ENCODE results near the gene TMSB4X. TPM values are rescaled to one million over a fixed set of nuclear protein-coding genes. Genes with fewer than 3 reads are reported as not detected.
"Not testable (repeated sequence)": the region's sequence is repeated elsewhere in the genome, so short reads cannot be mapped to it uniquely, and the experiment has no call there.

TMSB4X gene
- total RNA-seq, 1 experiment from 2014 or later: 1,095 TPM

DNA sequence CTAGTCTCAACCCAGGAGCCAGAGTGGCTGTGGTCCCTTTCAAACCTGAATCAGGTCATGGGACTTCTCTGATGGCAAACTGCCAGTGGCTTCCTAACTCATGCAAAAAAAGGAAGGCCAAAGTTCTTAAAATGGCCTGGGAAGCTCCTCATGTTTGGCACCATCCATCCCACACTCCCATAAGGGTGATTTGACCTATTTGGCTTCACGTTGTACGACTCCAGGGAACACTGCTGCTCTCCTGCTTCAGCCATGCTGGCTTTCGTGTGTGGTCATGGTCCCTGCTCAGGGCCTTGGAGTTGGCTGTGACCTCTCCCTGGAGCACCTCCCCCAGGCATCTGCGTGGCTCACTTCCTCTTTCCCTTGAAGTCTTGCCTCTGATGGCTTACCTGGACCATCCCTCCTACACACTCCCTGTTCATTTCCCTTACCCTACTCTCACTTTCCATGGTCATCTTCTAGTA is 12.8 kb upstream of the TMSB4X start:
- no peaks in the 10 kb centered on the region for H3K36me3 Mint-ChIP-seq (ENCODE audit: insufficient read depth, unreplicated experiment)
- POLR2A ChIA-PET: no interaction called here

DNA sequence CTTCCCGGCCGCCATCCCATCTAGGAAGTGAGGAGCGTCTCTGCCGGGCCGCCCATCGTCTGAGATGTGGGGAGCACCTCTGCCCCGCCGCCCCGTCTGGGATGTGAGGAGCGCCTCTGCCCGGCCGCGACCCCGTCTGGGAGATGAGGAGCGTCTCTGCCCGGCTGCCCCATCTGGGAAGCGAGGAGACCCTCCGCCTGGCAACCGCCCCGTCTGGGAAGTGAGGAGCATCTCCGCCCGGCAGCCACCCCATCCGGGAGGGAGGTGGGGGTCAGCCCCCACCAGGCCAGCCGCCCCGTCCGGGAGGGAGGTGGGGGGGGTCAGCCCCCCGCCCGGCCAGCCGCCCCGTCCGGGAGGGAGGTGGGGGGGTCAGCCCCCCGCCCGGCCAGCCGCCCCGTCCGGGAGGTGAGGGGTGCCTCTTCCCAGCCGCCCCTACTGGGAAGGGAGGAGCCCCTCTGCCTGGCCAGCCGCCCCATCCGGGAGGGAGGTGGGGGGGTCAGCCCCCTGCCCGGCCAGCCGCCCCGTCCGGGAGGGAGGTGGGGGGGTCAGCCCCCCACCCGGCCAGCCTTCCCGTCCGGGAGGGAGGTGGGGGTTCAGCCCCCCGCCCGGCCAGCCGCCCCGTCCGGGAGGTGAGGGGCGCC is 11.6 kb upstream of the TMSB4X start:
- H3K4me3 Mint-ChIP-seq (ENCODE audit: unreplicated experiment); H3K4me3 ChIP-seq (ENCODE audit: low read depth, low read length); H3K27ac Mint-ChIP-seq (ENCODE audit: unreplicated experiment); H3K4me1 Mint-ChIP-seq (ENCODE audit: low read depth, unreplicated experiment); H3K9me3 ChIP-seq; H3K36me3 Mint-ChIP-seq (ENCODE audit: insufficient read depth, unreplicated experiment); H3K9me3 Mint-ChIP-seq (ENCODE audit: unreplicated experiment); BruUV-seq (replicated peaks); H3K27me3 ChIP-seq (replicated peaks; ENCODE audit: control insufficient read depth, insufficient read depth, low read length); H3K27me3 Mint-ChIP-seq (ENCODE audit: insufficient read depth, unreplicated experiment); H3K36me3 ChIP-seq (ENCODE audit: control insufficient read depth, insufficient read depth, low read length); POLR2A ChIA-PET; intact Hi-C loops (cut with micrococcal nuclease; ENCODE audit: unreplicated experiment); CTCF ChIA-PET; DNase-seq; H3K4me1 ChIP-seq: not testable (repeated sequence)

More for the DNA sequence above, 12.8 kb upstream of the TMSB4X start:
- H3K4me1 ChIP-seq: no peaks in the 10 kb centered on the region
- no peaks in the 10 kb centered on the region for H3K4me1 Mint-ChIP-seq (ENCODE audit: low read depth, unreplicated experiment)
- H3K27ac Mint-ChIP-seq (ENCODE audit: unreplicated experiment): no peak overlapping the region
- intact Hi-C loops (cut with micrococcal nuclease; ENCODE audit: unreplicated experiment): no loop called here
- no peaks in the 10 kb centered on the region for H3K27me3 ChIP-seq (replicated peaks; ENCODE audit: control insufficient read depth, insufficient read depth, low read length)
- H3K4me3 Mint-ChIP-seq (ENCODE audit: unreplicated experiment): no peak overlapping the region
- no peaks in the 10 kb centered on the region for H3K9me3 ChIP-seq
- TF ChIP-seq, protein P1, sequence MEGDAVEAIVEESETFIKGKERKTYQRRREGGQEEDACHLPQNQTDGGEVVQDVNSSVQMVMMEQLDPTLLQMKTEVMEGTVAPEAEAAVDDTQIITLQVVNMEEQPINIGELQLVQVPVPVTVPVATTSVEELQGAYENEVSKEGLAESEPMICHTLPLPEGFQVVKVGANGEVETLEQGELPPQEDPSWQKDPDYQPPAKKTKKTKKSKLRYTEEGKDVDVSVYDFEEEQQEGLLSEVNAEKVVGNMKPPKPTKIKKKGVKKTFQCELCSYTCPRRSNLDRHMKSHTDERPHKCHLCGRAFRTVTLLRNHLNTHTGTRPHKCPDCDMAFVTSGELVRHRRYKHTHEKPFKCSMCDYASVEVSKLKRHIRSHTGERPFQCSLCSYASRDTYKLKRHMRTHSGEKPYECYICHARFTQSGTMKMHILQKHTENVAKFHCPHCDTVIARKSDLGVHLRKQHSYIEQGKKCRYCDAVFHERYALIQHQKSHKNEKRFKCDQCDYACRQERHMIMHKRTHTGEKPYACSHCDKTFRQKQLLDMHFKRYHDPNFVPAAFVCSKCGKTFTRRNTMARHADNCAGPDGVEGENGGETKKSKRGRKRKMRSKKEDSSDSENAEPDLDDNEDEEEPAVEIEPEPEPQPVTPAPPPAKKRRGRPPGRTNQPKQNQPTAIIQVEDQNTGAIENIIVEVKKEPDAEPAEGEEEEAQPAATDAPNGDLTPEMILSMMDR (IDR thresholded peaks at IDR 0.05; ENCODE audit: insufficient read depth in 1 of 2, low read depth in 1 of 2, low read length in 1 of 2, severe bottlenecking in 1 of 2, unreplicated experiment in 1 of 2): no peak
- DNase-seq: no peak
- no peaks in the 10 kb centered on the region for H3K27me3 Mint-ChIP-seq (ENCODE audit: insufficient read depth, unreplicated experiment)
- BruUV-seq (replicated peaks): no TSS peak
- no peaks in the 10 kb centered on the region for H3K9me3 Mint-ChIP-seq (ENCODE audit: unreplicated experiment)
- CTCF ChIA-PET: no interaction called here
- H3K4me3 ChIP-seq (ENCODE audit: low read depth, low read length): no peak overlapping the region
- H3K36me3 ChIP-seq (ENCODE audit: control insufficient read depth, insufficient read depth, low read length): no peaks in the 10 kb centered on the region

DNA sequence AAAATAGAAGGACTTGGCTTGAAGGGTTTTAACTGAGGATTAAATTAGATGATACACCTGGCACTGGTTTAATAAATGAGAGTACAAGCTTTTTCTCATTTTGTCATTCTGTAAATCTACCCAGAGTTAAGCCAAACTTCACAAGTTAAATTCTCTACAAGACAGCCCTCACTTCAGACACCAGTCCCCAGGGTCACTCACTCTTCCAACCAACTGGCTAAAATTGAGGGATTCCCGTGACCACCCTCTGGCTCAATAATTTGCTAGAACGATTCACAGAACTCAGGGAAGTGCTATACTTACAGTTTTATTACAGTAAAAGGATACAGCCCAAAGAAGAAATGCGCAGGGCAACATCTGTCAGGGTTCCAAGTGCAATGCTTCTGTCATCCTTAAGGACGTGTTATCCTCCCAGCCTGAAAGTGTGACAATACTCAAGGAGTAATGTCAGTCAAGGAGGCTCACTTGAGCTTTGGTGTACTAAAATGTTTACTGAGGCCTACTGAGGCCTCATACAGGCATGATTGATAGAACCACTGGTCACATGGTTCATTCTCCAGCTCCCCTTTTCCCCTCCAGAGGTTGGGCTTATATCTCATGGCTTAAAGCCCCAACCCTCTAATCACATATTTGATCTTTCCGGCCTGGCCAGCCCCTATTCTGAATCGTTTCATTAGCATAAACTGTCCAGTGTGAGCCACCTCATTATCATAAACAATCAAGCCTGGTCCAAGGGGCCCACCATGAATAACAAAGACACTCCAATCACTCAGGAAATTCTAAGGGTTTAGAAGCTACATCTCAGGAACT is 9.6 kb upstream of the TMSB4X start:
- Histone ChIP-seq H3K9me3 (no peaks in the 10 kb centered on the region), H3K4me3 (ENCODE audit: low read depth, low read length) (no peak overlapping the region), H3K4me1 (no peaks in the 10 kb centered on the region), H3K27me3 (replicated peaks; ENCODE audit: control insufficient read depth, insufficient read depth, low read length) (no peaks in the 10 kb centered on the region), H3K36me3 (ENCODE audit: control insufficient read depth, insufficient read depth, low read length) (no peaks in the 10 kb centered on the region)
- ChIA-PET POLR2A (no interaction called here), CTCF (no interaction called here)
- TF ChIP-seq, protein P1 (IDR thresholded peaks at IDR 0.05; ENCODE audit: insufficient read depth in 1 of 2, low read depth in 1 of 2, low read length in 1 of 2, severe bottlenecking in 1 of 2, unreplicated experiment in 1 of 2): no peak
- BruUV-seq (replicated peaks): no TSS peak
- intact Hi-C loops (cut with micrococcal nuclease; ENCODE audit: unreplicated experiment): no loop called here
- Mint-ChIP-seq H3K4me3 (ENCODE audit: unreplicated experiment) (no peak overlapping the region), H3K36me3 (ENCODE audit: insufficient read depth, unreplicated experiment) (no peaks in the 10 kb centered on the region), H3K27ac (ENCODE audit: unreplicated experiment) (no peak overlapping the region), H3K9me3 (ENCODE audit: unreplicated experiment) (no peaks in the 10 kb centered on the region), H3K4me1 (ENCODE audit: low read depth, unreplicated experiment) (no peaks in the 10 kb centered on the region), H3K27me3 (ENCODE audit: insufficient read depth, unreplicated experiment) (no peaks in the 10 kb centered on the region)
- no peak for DNase-seq
